Measurements from ENCODE around the gene SMIM27. TPM values are rescaled to one million over a fixed set of nuclear protein-coding genes. Genes with fewer than 3 reads are reported as not detected.

SMIM27 gene
- total and polyA plus RNA-seq, 2 of the 13 experiments (the other 11 are each of a cell fraction or from before 2014, with no cell fraction given), result 17.9 to 19.0 TPM

DNA sequence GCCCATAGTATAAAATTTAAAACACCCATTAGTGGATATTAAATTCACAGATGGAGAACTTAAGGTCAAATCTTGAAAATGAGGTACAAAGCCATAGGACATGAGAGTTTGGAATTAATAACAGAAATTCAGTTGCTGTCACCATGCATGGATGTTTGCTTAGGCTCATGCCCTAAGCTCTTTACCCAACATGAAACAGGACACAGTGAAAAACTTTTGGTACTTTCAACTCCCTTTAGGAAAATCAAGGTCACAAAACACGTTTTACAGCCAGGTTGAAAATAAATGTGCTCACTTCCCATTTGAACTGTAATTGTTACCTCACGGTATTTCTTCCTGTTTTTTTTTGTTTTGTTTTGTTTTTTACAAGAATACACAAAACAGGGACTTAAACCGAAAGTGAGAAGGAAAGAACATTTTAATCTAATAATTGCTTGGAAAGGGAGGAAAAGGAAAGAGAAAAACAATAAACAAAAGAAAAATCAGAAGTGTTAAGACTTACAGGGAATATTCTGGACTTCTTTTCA is 6.3 kb downstream of the SMIM27 start:
- WGBS (ENCODE audit: low lambda C conversion rate), result 61% methylated on average over 3 of the region's 3 CpGs
- FAIRE-seq, result peak; percentile 49
- Histone ChIP-seq H4K20me1 (ENCODE audit: insufficient read depth, low read length) (no peaks in the 10 kb centered on the region), H3K4me1 (ENCODE audit: insufficient read depth, low read length) (peaks cover 24% of the 10 kb centered on the region), H3K4me3 (replicated peaks in 1 of 3; ENCODE audit: insufficient read depth in 1 of 3, low read depth in 2 of 3, low read length in 3 of 3) (no peak overlapping the region), H3K27ac (ENCODE audit: extremely low read length, insufficient read depth, low read length) (peak overlapping the region; percentile 32), H2AFZ (ENCODE audit: low read length) (no peak overlapping the region), H3K9ac (ENCODE audit: insufficient read depth, low read depth, low read length) (no peak overlapping the region), H3K4me2 (ENCODE audit: low read depth, low read length) (no peak overlapping the region), H3K79me2 (ENCODE audit: insufficient read depth, low read length) (peaks cover under 1% of the 10 kb centered on the region), H3K27me3 (ENCODE audit: control insufficient read depth in 1 of 2, insufficient read depth in 2 of 2, low read length in 2 of 2) (no peaks in the 10 kb centered on the region), H3K36me3 (replicated peaks in 1 of 2; ENCODE audit: control insufficient read depth in 1 of 2, insufficient read depth in 2 of 2, low read length in 2 of 2) (no peaks in the 10 kb centered on the region; a peak in 2 of 5 replicates), H3K9me3 (ENCODE audit: low read length) (no peaks in the 10 kb centered on the region)
- DNase-seq (ENCODE audit: low spot score), result no peak
- ChIA-PET POLR2A (interaction anchor here (1.9 kb wide), 1 partner anchor 174 kb away, joined by 4 read pairs; the partner anchor contains the start of gene ACO1), CTCF (ENCODE audit: low intra/inter-chr PET ratio, low total read pairs) (no interaction called here)
- intact Hi-C loops (cut with micrococcal nuclease; ENCODE audit: unreplicated experiment) (no loop called here), in situ Hi-C loops (cut with HindIII; ENCODE audit: extremely low pct_ligation_motif_present, low pct_unique_long_range_greater_than_20kb) (no loop called here)
- no TSS peak for BruUV-seq (replicated peaks)
- peak; percentile 56; the same call in 1 of the 3 replicates for ATAC-seq
- TF ChIP-seq, protein P1, sequence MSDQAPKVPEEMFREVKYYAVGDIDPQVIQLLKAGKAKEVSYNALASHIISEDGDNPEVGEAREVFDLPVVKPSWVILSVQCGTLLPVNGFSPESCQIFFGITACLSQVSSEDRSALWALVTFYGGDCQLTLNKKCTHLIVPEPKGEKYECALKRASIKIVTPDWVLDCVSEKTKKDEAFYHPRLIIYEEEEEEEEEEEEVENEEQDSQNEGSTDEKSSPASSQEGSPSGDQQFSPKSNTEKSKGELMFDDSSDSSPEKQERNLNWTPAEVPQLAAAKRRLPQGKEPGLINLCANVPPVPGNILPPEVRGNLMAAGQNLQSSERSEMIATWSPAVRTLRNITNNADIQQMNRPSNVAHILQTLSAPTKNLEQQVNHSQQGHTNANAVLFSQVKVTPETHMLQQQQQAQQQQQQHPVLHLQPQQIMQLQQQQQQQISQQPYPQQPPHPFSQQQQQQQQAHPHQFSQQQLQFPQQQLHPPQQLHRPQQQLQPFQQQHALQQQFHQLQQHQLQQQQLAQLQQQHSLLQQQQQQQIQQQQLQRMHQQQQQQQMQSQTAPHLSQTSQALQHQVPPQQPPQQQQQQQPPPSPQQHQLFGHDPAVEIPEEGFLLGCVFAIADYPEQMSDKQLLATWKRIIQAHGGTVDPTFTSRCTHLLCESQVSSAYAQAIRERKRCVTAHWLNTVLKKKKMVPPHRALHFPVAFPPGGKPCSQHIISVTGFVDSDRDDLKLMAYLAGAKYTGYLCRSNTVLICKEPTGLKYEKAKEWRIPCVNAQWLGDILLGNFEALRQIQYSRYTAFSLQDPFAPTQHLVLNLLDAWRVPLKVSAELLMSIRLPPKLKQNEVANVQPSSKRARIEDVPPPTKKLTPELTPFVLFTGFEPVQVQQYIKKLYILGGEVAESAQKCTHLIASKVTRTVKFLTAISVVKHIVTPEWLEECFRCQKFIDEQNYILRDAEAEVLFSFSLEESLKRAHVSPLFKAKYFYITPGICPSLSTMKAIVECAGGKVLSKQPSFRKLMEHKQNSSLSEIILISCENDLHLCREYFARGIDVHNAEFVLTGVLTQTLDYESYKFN (CRISPR knock-in tag; conservative IDR thresholded peaks at IDR 0.05), result 0 out of 2 replicates have a peak, but pooled peaks have one; percentile 20
- TF ChIP-seq ATF3 (CRISPR knock-in tag; IDR thresholded peaks at IDR 0.05) (no peak), NR1H2 (CRISPR knock-in tag; IDR thresholded peaks at IDR 0.05; ENCODE audit: borderline replicate concordance, low read depth) (no peak), RFXAP (CRISPR knock-in tag; IDR thresholded peaks at IDR 0.05; ENCODE audit: borderline replicate concordance) (no peak), ZBTB1 (CRISPR knock-in tag; IDR thresholded peaks at IDR 0.05; ENCODE audit: borderline replicate concordance) (no peak), STAG1 (CRISPR knock-in tag; IDR thresholded peaks at IDR 0.05) (no peak), ZNF747 (CRISPR knock-in tag; IDR thresholded peaks at IDR 0.05; ENCODE audit: borderline replicate concordance) (no peak), POGZ (CRISPR knock-in tag; IDR thresholded peaks at IDR 0.05) (no peak), ZSCAN29 (CRISPR knock-in tag; conservative IDR thresholded peaks at IDR 0.05) (no peak)
- TF ChIP-seq, protein P2, sequence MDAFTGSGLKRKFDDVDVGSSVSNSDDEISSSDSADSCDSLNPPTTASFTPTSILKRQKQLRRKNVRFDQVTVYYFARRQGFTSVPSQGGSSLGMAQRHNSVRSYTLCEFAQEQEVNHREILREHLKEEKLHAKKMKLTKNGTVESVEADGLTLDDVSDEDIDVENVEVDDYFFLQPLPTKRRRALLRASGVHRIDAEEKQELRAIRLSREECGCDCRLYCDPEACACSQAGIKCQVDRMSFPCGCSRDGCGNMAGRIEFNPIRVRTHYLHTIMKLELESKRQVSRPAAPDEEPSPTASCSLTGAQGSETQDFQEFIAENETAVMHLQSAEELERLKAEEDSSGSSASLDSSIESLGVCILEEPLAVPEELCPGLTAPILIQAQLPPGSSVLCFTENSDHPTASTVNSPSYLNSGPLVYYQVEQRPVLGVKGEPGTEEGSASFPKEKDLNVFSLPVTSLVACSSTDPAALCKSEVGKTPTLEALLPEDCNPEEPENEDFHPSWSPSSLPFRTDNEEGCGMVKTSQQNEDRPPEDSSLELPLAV (CRISPR knock-in tag; conservative IDR thresholded peaks at IDR 0.05; ENCODE audit: low read depth), result no peak
- TF ChIP-seq, protein P3, sequence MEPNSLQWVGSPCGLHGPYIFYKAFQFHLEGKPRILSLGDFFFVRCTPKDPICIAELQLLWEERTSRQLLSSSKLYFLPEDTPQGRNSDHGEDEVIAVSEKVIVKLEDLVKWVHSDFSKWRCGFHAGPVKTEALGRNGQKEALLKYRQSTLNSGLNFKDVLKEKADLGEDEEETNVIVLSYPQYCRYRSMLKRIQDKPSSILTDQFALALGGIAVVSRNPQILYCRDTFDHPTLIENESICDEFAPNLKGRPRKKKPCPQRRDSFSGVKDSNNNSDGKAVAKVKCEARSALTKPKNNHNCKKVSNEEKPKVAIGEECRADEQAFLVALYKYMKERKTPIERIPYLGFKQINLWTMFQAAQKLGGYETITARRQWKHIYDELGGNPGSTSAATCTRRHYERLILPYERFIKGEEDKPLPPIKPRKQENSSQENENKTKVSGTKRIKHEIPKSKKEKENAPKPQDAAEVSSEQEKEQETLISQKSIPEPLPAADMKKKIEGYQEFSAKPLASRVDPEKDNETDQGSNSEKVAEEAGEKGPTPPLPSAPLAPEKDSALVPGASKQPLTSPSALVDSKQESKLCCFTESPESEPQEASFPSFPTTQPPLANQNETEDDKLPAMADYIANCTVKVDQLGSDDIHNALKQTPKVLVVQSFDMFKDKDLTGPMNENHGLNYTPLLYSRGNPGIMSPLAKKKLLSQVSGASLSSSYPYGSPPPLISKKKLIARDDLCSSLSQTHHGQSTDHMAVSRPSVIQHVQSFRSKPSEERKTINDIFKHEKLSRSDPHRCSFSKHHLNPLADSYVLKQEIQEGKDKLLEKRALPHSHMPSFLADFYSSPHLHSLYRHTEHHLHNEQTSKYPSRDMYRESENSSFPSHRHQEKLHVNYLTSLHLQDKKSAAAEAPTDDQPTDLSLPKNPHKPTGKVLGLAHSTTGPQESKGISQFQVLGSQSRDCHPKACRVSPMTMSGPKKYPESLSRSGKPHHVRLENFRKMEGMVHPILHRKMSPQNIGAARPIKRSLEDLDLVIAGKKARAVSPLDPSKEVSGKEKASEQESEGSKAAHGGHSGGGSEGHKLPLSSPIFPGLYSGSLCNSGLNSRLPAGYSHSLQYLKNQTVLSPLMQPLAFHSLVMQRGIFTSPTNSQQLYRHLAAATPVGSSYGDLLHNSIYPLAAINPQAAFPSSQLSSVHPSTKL (CRISPR knock-in tag; IDR thresholded peaks at IDR 0.05), result peak; percentile 34
- TF ChIP-seq, protein P4, sequence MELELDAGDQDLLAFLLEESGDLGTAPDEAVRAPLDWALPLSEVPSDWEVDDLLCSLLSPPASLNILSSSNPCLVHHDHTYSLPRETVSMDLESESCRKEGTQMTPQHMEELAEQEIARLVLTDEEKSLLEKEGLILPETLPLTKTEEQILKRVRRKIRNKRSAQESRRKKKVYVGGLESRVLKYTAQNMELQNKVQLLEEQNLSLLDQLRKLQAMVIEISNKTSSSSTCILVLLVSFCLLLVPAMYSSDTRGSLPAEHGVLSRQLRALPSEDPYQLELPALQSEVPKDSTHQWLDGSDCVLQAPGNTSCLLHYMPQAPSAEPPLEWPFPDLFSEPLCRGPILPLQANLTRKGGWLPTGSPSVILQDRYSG (CRISPR knock-in tag; IDR thresholded peaks at IDR 0.05), result no peak
- TF ChIP-seq, protein P5, sequence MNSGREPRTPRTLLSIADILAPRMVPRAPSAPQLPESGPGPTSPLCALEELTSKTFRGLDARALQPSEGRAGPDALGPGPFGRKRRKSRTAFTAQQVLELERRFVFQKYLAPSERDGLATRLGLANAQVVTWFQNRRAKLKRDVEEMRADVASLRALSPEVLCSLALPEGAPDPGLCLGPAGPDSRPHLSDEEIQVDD (CRISPR knock-in tag; IDR thresholded peaks at IDR 0.05; ENCODE audit: borderline replicate concordance), result no peak

All from HepG2 (cell line).